HFFc6 (cell line): ENCODE results near the gene MAGI1. TPM values are rescaled to one million over a fixed set of nuclear protein-coding genes. Genes with fewer than 3 reads are reported as not detected.

Source experiments
- DNase-seq: peaks from one replicate; pipeline ENCODE4 v3.0.0-alpha.2; 2018
- H3K27ac Mint-ChIP-seq: 2 replicates; pipeline ENCODE4 v1.8.0; 2020; ENCODE audit warnings: mild to moderate bottlenecking, mixed read lengths
- H3K27me3 Mint-ChIP-seq: 2 replicates; pipeline ENCODE4 v1.8.0; 2021; ENCODE audit warnings: mild to moderate bottlenecking, moderate library complexity, mixed read lengths; ENCODE audit not compliant: insufficient read depth
- H3K36me3 Mint-ChIP-seq: 2 replicates; pipeline ENCODE4 v1.8.0; 2021; ENCODE audit warnings: low read depth, mixed read lengths
- H3K4me1 Mint-ChIP-seq: 2 replicates; pipeline ENCODE4 v1.8.0; 2020; ENCODE audit warnings: low read depth, mixed read lengths
- H3K4me3 Mint-ChIP-seq: 2 replicates; pipeline ENCODE4 v1.8.0; 2020; ENCODE audit warnings: mild to moderate bottlenecking, moderate library complexity, mixed read lengths
- H3K9me3 Mint-ChIP-seq: 2 replicates; pipeline ENCODE4 v1.8.0; 2020; ENCODE audit warnings: mild to moderate bottlenecking, mixed read lengths
- CTCF ChIP-seq: fragments of 200-600 bp; sonication (generic); IDR thresholded peaks from 2 replicates; pipeline ENCODE4 v1.5.0; 2021; ENCODE audit warnings: antibody characterized with exemption, mild to moderate bottlenecking
- total RNA-seq, 6 experiments: library from RNA; stranded (reverse); fragmentation: NEBNext Ultra II Directional; extraction: Animal tissue kit (Norgen Biotek cat#: 25700); gene quantifications; 2 replicates in 1 of 6; 3 replicates in 5 of 6; pipeline ENCODE4 v1.2.3, GENCODE V29; 2021

MAGI1 gene
- total RNA-seq, 6 experiments from 2014 or later = 21.1 to 30.5 (median 22.4) TPM

GRCh38 chr3:65993134-65993900 lies 45.4 kb downstream of the MAGI1 start:
- Mint-ChIP-seq H3K27ac (no peak overlapping the region), H3K4me3 (no peak overlapping the region), H3K9me3 (no peaks in the 10 kb centered on the region), H3K36me3 (peaks cover 19% of the 10 kb centered on the region), H3K4me1 (peaks cover 48% of the 10 kb centered on the region), H3K27me3 (peaks cover 6% of the 10 kb centered on the region)
- no peak for DNase-seq
- no peak for TF ChIP-seq CTCF

- Mint-ChIP-seq H3K27ac (no peak overlapping the region), H3K4me1 (peaks cover 36% of the 10 kb centered on the region), H3K27me3 (peaks cover 3% of the 10 kb centered on the region; the same call in 1 of the 2 replicates), H3K4me3 (no peak overlapping the region), H3K36me3 (peaks cover 19% of the 10 kb centered on the region), H3K9me3 (no peaks in the 10 kb centered on the region)
- DNase-seq = no peak
- no peak for TF ChIP-seq CTCF
These were observed 46.6 kb downstream of the MAGI1 start for GRCh38 chr3:65992106-65992505.

- no peak for DNase-seq
- Mint-ChIP-seq H3K27ac (no peak overlapping the region), H3K9me3 (no peaks in the 10 kb centered on the region), H3K4me3 (no peak overlapping the region), H3K36me3 (peaks cover 7% of the 10 kb centered on the region), H3K4me1 (peaks cover 9% of the 10 kb centered on the region), H3K27me3 (peaks cover 3% of the 10 kb centered on the region; the same call in 1 of the 2 replicates)
- no peak for TF ChIP-seq CTCF
These were observed 50.1 kb downstream of the MAGI1 start for GRCh38 chr3:65988411-65989180.

GRCh38 chr3:65986285-65986684 lies 52.4 kb downstream of the MAGI1 start:
- no peak for DNase-seq
- no peak for TF ChIP-seq CTCF
- Mint-ChIP-seq H3K27me3 (no peaks in the 10 kb centered on the region), H3K36me3 (peaks cover under 1% of the 10 kb centered on the region), H3K27ac (no peak overlapping the region), H3K4me3 (no peak overlapping the region), H3K4me1 (no peaks in the 10 kb centered on the region), H3K9me3 (no peaks in the 10 kb centered on the region)

- no peak for DNase-seq
- no peak for TF ChIP-seq CTCF
- Mint-ChIP-seq H3K4me1 (peaks cover 4% of the 10 kb centered on the region), H3K9me3 (no peaks in the 10 kb centered on the region), H3K27me3 (no peaks in the 10 kb centered on the region), H3K4me3 (no peak overlapping the region), H3K27ac (no peak overlapping the region), H3K36me3 (no peaks in the 10 kb centered on the region; the same call in 1 of the 2 replicates)
These were observed 53.7 kb downstream of the MAGI1 start for GRCh38 chr3:65984975-65985374.
